LNCaP clone FGC (cell line): ENCODE data around the gene MAOA.
A peak's percentile ranks its signal among the peaks of the same experiment; 100 is the strongest.

Source experiments
- DNase-seq: peaks from one replicate; pipeline ENCODE4 v3.0.0-alpha.2; 2011; ENCODE audit warnings: low read depth
- H3K4me3 ChIP-seq: 2 replicates; pipeline ENCODE4 v1.5.1; 2011; ENCODE audit warnings: mild to moderate bottlenecking, low read depth, low read length, control low read depth
- CTCF ChIP-seq: IDR thresholded peaks from 2 replicates; pipeline ENCODE4 v1.5.1; 2012; ENCODE audit warnings: mild to moderate bottlenecking; ENCODE audit not compliant: control insufficient read depth, insufficient read depth; ENCODE audit errors: extremely low read depth

The MAOA gene

GRCh38 chrX:43677993-43678392 lies 21.9 kb downstream of the MAOA start:
- DNase-seq: no peak
- TF ChIP-seq CTCF: no peak
- H3K4me3 ChIP-seq: no peak overlapping the region

- no peak for DNase-seq
- H3K4me3 ChIP-seq: no peak overlapping the region
- TF ChIP-seq CTCF: no peak
Measured at GRCh38 chrX:43679058-43679457, 23.0 kb downstream of the MAOA start.

GRCh38 chrX:43679778-43680177 lies 23.7 kb downstream of the MAOA start:
- TF ChIP-seq CTCF: no peak
- no peak for DNase-seq
- no peak overlapping the region for H3K4me3 ChIP-seq

GRCh38 chrX:43682726-43683125 lies 26.6 kb downstream of the MAOA start:
- H3K4me3 ChIP-seq: no peak overlapping the region
- no peak for TF ChIP-seq CTCF
- no peak for DNase-seq

GRCh38 chrX:43685221-43685620 lies 29.1 kb downstream of the MAOA start:
- no peak for TF ChIP-seq CTCF
- H3K4me3 ChIP-seq: no peak overlapping the region
- no peak for DNase-seq

GRCh38 chrX:43688586-43688985 lies 32.5 kb downstream of the MAOA start:
- H3K4me3 ChIP-seq: no peak overlapping the region
- no peak for DNase-seq
- TF ChIP-seq CTCF: no peak

- TF ChIP-seq CTCF: no peak
- DNase-seq: peak; percentile 95
- no peak overlapping the region for H3K4me3 ChIP-seq
Measured at GRCh38 chrX:43693602-43694406, 37.7 kb downstream of the MAOA start.
